IMR-90 (cell line): ENCODE measurements around the gene GRB2. TPM values are rescaled to one million over a fixed set of nuclear protein-coding genes. Genes with fewer than 3 reads are reported as not detected.

Experiments
- ATAC-seq: fragments of 200-7000 bp; cut with Tn5 transposase; 2 replicates; pipeline ENCODE4 v1.9.1; 2020; ENCODE audit warnings: low read depth, mild to moderate bottlenecking, moderate library complexity
- BruUV-seq: library from RNA; stranded (reverse); fragments of 400-500 nt; replicated peaks from 2 replicates; lab custom pipeline; 2021; lab: Mats Ljungman, UMichigan
- CTCF ChIA-PET: fragments of 300-600 bp; formaldehyde crosslinking; extraction: SDS; loops from one replicate; lab custom pipeline; 2021; ENCODE audit warnings: antibody characterized with exemption; lab: Yijun Ruan, JAX
- POLR2A ChIA-PET: fragments of 300-600 bp; sonication (Branson Sonifier 250); formaldehyde crosslinking; loops from one replicate; lab custom pipeline; 2022; ENCODE audit warnings: antibody characterized with exemption; ENCODE audit not compliant: unreplicated experiment; lab: Charles Lee
- DNase-seq: peaks from one replicate; pipeline ENCODE4 v3.0.0; 2013
- H2AFZ ChIP-seq: replicated peaks from 2 replicates; pipeline ENCODE3; 2013; ENCODE audit warnings: low read length, mild to moderate bottlenecking; ENCODE audit not compliant: poor library complexity
- H2AK5ac ChIP-seq: 2 replicates; pipeline ENCODE4 v1.6.1; 2013; ENCODE audit warnings: low read depth, low read length, inconsistent platforms
- H2AK9ac ChIP-seq: replicated peaks from 2 replicates; pipeline ENCODE3; 2013; ENCODE audit warnings: mild to moderate bottlenecking, low read depth, low read length, moderate library complexity; ENCODE audit not compliant: poor library complexity
- H2BK120ac ChIP-seq: 2 replicates; pipeline ENCODE4 v1.6.1; 2013; ENCODE audit warnings: low read depth, low read length, inconsistent platforms
- H2BK15ac ChIP-seq: 3 replicates; pipeline ENCODE4 v1.6.1; 2013; ENCODE audit warnings: low read depth, low read length, inconsistent platforms
- H2BK20ac ChIP-seq: 2 replicates; pipeline ENCODE4 v1.6.1; 2013; ENCODE audit warnings: low read depth, mild to moderate bottlenecking, inconsistent platforms, low read length, moderate library complexity
- H2BK5ac ChIP-seq: 2 replicates; pipeline ENCODE4 v1.6.1; 2013; ENCODE audit warnings: mild to moderate bottlenecking, low read depth, low read length, inconsistent platforms; ENCODE audit not compliant: poor library complexity, severe bottlenecking
- H3K14ac ChIP-seq: replicated peaks from 2 replicates; pipeline ENCODE4 v1.6.1; 2013; ENCODE audit warnings: low read depth, low read length, inconsistent platforms
- H3K18ac ChIP-seq: 2 replicates; pipeline ENCODE4 v1.6.1; 2013; ENCODE audit warnings: low read depth, low read length, control low read depth
- H3K23ac ChIP-seq: 2 replicates; pipeline ENCODE4 v1.6.1; 2013; ENCODE audit warnings: low read depth, low read length, inconsistent platforms
- H3K27ac ChIP-seq: 2 replicates; pipeline ENCODE4 v1.5.1; 2013; ENCODE audit warnings: mild to moderate bottlenecking, control low read depth, low read length; ENCODE audit not compliant: insufficient read depth
- H3K27me3 ChIP-seq: 2 replicates; pipeline ENCODE4 v1.6.1; 2013; ENCODE audit warnings: low read length; ENCODE audit not compliant: control insufficient read depth, insufficient read depth
- H3K36me3 ChIP-seq: 2 replicates; pipeline ENCODE4 v1.6.1; 2013; ENCODE audit warnings: low read length, mixed read lengths; ENCODE audit not compliant: control insufficient read depth, insufficient read depth
- H3K4ac ChIP-seq: 2 replicates; pipeline ENCODE4 v1.6.1; 2013; ENCODE audit warnings: low read depth, low read length, inconsistent platforms
- H3K4me1 ChIP-seq: 2 replicates; pipeline ENCODE4 v1.6.1; 2013; ENCODE audit warnings: low read length, mixed read lengths; ENCODE audit not compliant: control insufficient read depth, insufficient read depth
- H3K4me2 ChIP-seq: 2 replicates; pipeline ENCODE4 v1.6.1; 2013; ENCODE audit warnings: low read depth, mild to moderate bottlenecking, control low read depth, low read length, moderate library complexity
- H3K4me3 ChIP-seq: 2 replicates; pipeline ENCODE4 v1.5.1; 2013; ENCODE audit warnings: low read depth, mild to moderate bottlenecking, control low read depth, low read length, moderate library complexity; ENCODE audit not compliant: insufficient read depth
- H3K56ac ChIP-seq: 2 replicates; pipeline ENCODE4 v1.6.1; 2013; ENCODE audit warnings: low read length, inconsistent platforms; ENCODE audit not compliant: insufficient read depth; ENCODE audit errors: extremely low read depth
- H3K79me1 ChIP-seq, 2 experiments: 2 replicates each; pipeline ENCODE4 v1.6.1; 2013; ENCODE audit warnings: low read length in 2 of 2, inconsistent platforms in 1 of 2, low read depth in 1 of 2
- H3K9ac ChIP-seq: 2 replicates; pipeline ENCODE4 v1.6.1; 2013; ENCODE audit warnings: low read depth, low read length, control low read depth
- H3K9me1 ChIP-seq: 2 replicates; pipeline ENCODE4 v1.6.1; 2013; ENCODE audit warnings: low read length, inconsistent platforms; ENCODE audit not compliant: insufficient read depth
- H3K9me3 ChIP-seq: 2 replicates; pipeline ENCODE4 v1.6.1; 2013; ENCODE audit warnings: low read length; ENCODE audit not compliant: control insufficient read depth, insufficient read depth
- H4K20me1 ChIP-seq: 2 replicates; pipeline ENCODE4 v1.6.1; 2013; ENCODE audit warnings: low read length, inconsistent platforms; ENCODE audit not compliant: insufficient read depth
- H4K5ac ChIP-seq: 2 replicates; pipeline ENCODE4 v1.6.1; 2013; ENCODE audit warnings: mild to moderate bottlenecking, low read depth, low read length, control low read depth
- H4K8ac ChIP-seq, 2 experiments: 2 replicates each; pipeline ENCODE4 v1.6.1; 2013; ENCODE audit warnings: low read depth in 2 of 2, low read length in 2 of 2, control low read depth in 1 of 2, inconsistent platforms in 1 of 2
- H4K91ac ChIP-seq: 2 replicates; pipeline ENCODE4 v1.6.1; 2013; ENCODE audit warnings: low read depth, low read length, inconsistent platforms; ENCODE audit not compliant: insufficient read depth
- BHLHE40 ChIP-seq: fragments of 150-350 bp; IDR thresholded peaks from 2 replicates; pipeline ENCODE4 v1.6.1; 2016; ENCODE audit warnings: mild to moderate bottlenecking, low read depth, low read length
- CHD1 ChIP-seq: IDR thresholded peaks from 2 replicates; pipeline ENCODE4 v1.6.1; 2012; ENCODE audit warnings: low read depth, low read length, improper control_type of control experiment
- FOS ChIP-seq: fragments of 150-350 bp; IDR thresholded peaks from 2 replicates; pipeline ENCODE4 v1.6.1; 2016; ENCODE audit warnings: low read depth, low read length
- POLR2A ChIP-seq: IDR thresholded peaks from 2 replicates; pipeline ENCODE4 v1.6.1; 2012; ENCODE audit warnings: mild to moderate bottlenecking, low read depth, low read length
- RAD21 ChIP-seq: IDR thresholded peaks from 2 replicates; pipeline ENCODE4 v1.6.1; 2012; ENCODE audit warnings: low read length, improper control_type of control experiment
- SMC3 ChIP-seq: fragments of 150-350 bp; IDR thresholded peaks from 2 replicates; pipeline ENCODE4 v1.6.1; 2016; ENCODE audit warnings: low read depth, mild to moderate bottlenecking, antibody characterized with exemption, low read length, moderate library complexity
- WGBS, 2 experiments: methylation state at CpG; one replicate each; pipeline versions ENCODE4 v1.1.5 to v1.1.7; 2013; ENCODE audit warnings: missing lambda C conversion rate in 2 of 2; ENCODE audit not compliant: insufficient read length in 1 of 2; ENCODE audit errors: extremely low coverage in 2 of 2; 5-methylcytosine and 5-hydroxymethylcytosine counted together
- dilution Hi-C: fragments of 300-500 bp; cut with HindIII; formaldehyde crosslinking; loops from one replicate; pipeline ENCODE4 v1.14.3; 2018; ENCODE audit warnings: low sequenced_read_pairs; ENCODE audit not compliant: unreplicated experiment
- in situ Hi-C: fragments of 300-500 bp; cut with MboI; formaldehyde crosslinking; loops from 3 replicates; pipeline ENCODE4 v1.14.3; 2019; ENCODE audit warnings: low sequenced_read_pairs, inconsistent platforms, mixed read lengths
- intact Hi-C: fragments of 100-400 bp; cut with micrococcal nuclease; formaldehyde crosslinking; loops from 2 replicates; pipeline ENCODE4 v1.10.0; 2022
- polyA plus RNA-seq, 3 experiments: library from polyadenylated mRNA; depleted of rRNA; stranded (reverse); fragments of >200 nt; gene quantifications; 2 replicates each; pipeline ENCODE4 v1.2.3, GENCODE V29; 2012; ENCODE audit warnings: low replicate concordance in 1 of 3
- total RNA-seq: library from RNA; depleted of rRNA; stranded (reverse); fragments of >200 nt; gene quantifications from 2 replicates; pipeline ENCODE4 v1.2.3, GENCODE V29; 2012
- TF ChIP-seq, protein P1 (sequence below): fragments of 150-350 bp; IDR thresholded peaks from 2 replicates; pipeline ENCODE4 v1.6.1; 2016; ENCODE audit warnings: low read depth, mild to moderate bottlenecking, low read length, moderate library complexity, borderline replicate concordance
- TF ChIP-seq, protein P2 (sequence below): fragments of 150-350 bp; IDR thresholded peaks from 2 replicates; pipeline ENCODE4 v1.6.1; 2017; ENCODE audit warnings: mild to moderate bottlenecking, antibody characterized with exemption, low read length, low read depth

The GRB2 gene
- total and polyA plus RNA-seq, 2 of the 4 experiments (the other 2 are of a cell fraction), result 49.3 to 62.1 TPM

- dilution Hi-C loops, result no loop called here
These were observed 6.0 kb upstream of the GRB2 start for GRCh38 chr17:75411328-75412067.

More at GRCh38 chr17:75411328-75412067, 6.0 kb upstream of the GRB2 start:
- no peak overlapping the region for H2BK20ac ChIP-seq
- intact Hi-C loops, result loop anchor here (1.0 to 2.0 kb wide), 2 partner anchors 89 to 141 kb away; no protein-coding TSS in a partner anchor
- H3K4me2 ChIP-seq, result no peak overlapping the region
- H3K27me3 ChIP-seq, result peaks cover 5% of the 10 kb centered on the region
- ATAC-seq (no peak), DNase-seq (no peak)
- no peak overlapping the region for H2AFZ ChIP-seq
- H3K23ac ChIP-seq, result no peak overlapping the region
- CTCF ChIA-PET, result interaction anchor here (0.6 to 1.5 kb wide), 4 partner anchors 17 to 285 kb away, joined by 3 to 5 read pairs (median 4); partner anchors contain the start of gene SLC25A19
- in situ Hi-C loops, result loop anchor here (5.0 to 25.0 kb wide), 2 partner anchors 89 to 349 kb away; no protein-coding TSS in a partner anchor
- POLR2A ChIA-PET, result no interaction called here
- WGBS, 2 experiments, result 100% methylated on average over 1 of the region's 5 CpGs; no CpG with 5 or more reads in 1 of the 2 experiments
- no peak overlapping the region for H2AK9ac ChIP-seq
- no peak overlapping the region; the same call in 1 of the 2 replicates for H3K56ac ChIP-seq
- H2AK5ac ChIP-seq, result no peak overlapping the region
- no peak overlapping the region for H4K91ac ChIP-seq
- no peak overlapping the region for H2BK15ac ChIP-seq
- no peaks in the 10 kb centered on the region for H3K79me1 ChIP-seq
- H2BK120ac ChIP-seq, result no peak overlapping the region
- H3K4me3 ChIP-seq, result no peak overlapping the region
- H3K9me3 ChIP-seq, result no peaks in the 10 kb centered on the region
- 0 out of 2 replicates have a peak, but pooled peaks cover 2% of the 10 kb centered on the region for H3K4me1 ChIP-seq
- no peak overlapping the region for H3K18ac ChIP-seq
- H4K20me1 ChIP-seq, result no peaks in the 10 kb centered on the region
- H3K36me3 ChIP-seq, result no peaks in the 10 kb centered on the region
- H4K5ac ChIP-seq, result no peak overlapping the region
- H2BK5ac ChIP-seq, result no peak overlapping the region
- no peaks in the 10 kb centered on the region for H3K9me1 ChIP-seq
- H4K8ac ChIP-seq, result no peak overlapping the region
- no peak overlapping the region for H3K27ac ChIP-seq
- H3K9ac ChIP-seq, result peak overlapping the region; percentile 40; the same call in 1 of the 2 replicates
- BruUV-seq, result no TSS peak
- no peak overlapping the region for H3K4ac ChIP-seq
- no peak overlapping the region for H3K14ac ChIP-seq
- TF ChIP-seq RAD21 (no peak), CHD1 (no peak), BHLHE40 (no peak), FOS (no peak), SMC3 (no peak), POLR2A (no peak)
- TF ChIP-seq, protein P1, sequence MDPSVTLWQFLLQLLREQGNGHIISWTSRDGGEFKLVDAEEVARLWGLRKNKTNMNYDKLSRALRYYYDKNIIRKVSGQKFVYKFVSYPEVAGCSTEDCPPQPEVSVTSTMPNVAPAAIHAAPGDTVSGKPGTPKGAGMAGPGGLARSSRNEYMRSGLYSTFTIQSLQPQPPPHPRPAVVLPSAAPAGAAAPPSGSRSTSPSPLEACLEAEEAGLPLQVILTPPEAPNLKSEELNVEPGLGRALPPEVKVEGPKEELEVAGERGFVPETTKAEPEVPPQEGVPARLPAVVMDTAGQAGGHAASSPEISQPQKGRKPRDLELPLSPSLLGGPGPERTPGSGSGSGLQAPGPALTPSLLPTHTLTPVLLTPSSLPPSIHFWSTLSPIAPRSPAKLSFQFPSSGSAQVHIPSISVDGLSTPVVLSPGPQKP, result no peak
- TF ChIP-seq, protein P2, sequence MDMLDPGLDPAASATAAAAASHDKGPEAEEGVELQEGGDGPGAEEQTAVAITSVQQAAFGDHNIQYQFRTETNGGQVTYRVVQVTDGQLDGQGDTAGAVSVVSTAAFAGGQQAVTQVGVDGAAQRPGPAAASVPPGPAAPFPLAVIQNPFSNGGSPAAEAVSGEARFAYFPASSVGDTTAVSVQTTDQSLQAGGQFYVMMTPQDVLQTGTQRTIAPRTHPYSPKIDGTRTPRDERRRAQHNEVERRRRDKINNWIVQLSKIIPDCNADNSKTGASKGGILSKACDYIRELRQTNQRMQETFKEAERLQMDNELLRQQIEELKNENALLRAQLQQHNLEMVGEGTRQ, result no peak
